Ishikawa (cell line): ENCODE results near the gene NUP93.

Experiments used
- EP300 ChIP-seq: IDR thresholded peaks from 2 replicates; pipeline ENCODE4 v1.6.1; 2012; ENCODE audit warnings: borderline replicate concordance
- FOXM1 ChIP-seq: IDR thresholded peaks from 2 replicates; pipeline ENCODE4 v1.6.1; 2012; ENCODE audit warnings: low read depth, borderline replicate concordance
- MAX ChIP-seq: IDR thresholded peaks from 2 replicates; pipeline ENCODE4 v1.6.1; 2012
- NFIC ChIP-seq: IDR thresholded peaks from 2 replicates; pipeline ENCODE4 v1.6.1; 2012
- RAD21 ChIP-seq: IDR thresholded peaks from 2 replicates; pipeline ENCODE4 v1.6.1; 2012; ENCODE audit warnings: low read depth
- REST ChIP-seq: IDR thresholded peaks from 2 replicates; pipeline ENCODE4 v1.6.1; 2012; ENCODE audit warnings: low read depth, mild to moderate bottlenecking
- TAF1 ChIP-seq: IDR thresholded peaks from 2 replicates; pipeline ENCODE4 v1.6.1; 2012; ENCODE audit warnings: low read depth, mild to moderate bottlenecking
- USF1 ChIP-seq: IDR thresholded peaks from 2 replicates; pipeline ENCODE4 v1.6.1; 2012

GRCh38 chr16:56715126-56715525, 14.8 kb upstream of the NUP93 start:
- TF ChIP-seq REST (no peak), EP300 (no peak), NFIC (no peak), MAX (no peak), USF1 (no peak), TAF1 (no peak), FOXM1 (no peak), RAD21 (no peak)
